Lower leg skin (tissue), 3 donors: ENCODE measurements around the gene AFTPH.

ENCODE experiments used
- CTCF ChIP-seq, 3 donors: fragments of 450-650 bp; IDR thresholded peaks; one replicate each; pipeline ENCODE4 v1.5.1; 2016; ENCODE audit warnings: antibody characterized with exemption in 3 of 3, mild to moderate bottlenecking in 3 of 3, moderate library complexity in 2 of 3
- POLR2A ChIP-seq, 2 donors: fragments of 450-650 bp; IDR thresholded peaks; one replicate each; pipeline ENCODE4 v1.6.1; 2016 to 2017; ENCODE audit warnings: antibody characterized with exemption in 2 of 2, mild to moderate bottlenecking in 1 of 2, moderate library complexity in 1 of 2

GRCh38 chr2:64594226-64594989 lies 70.3 kb downstream of the AFTPH start:
- TF ChIP-seq CTCF (IDR thresholded peaks at IDR 0.05): no peak
- no peak for TF ChIP-seq POLR2A (IDR thresholded peaks at IDR 0.05)
